CD4-positive, alpha-beta memory T cell (primary cell): ENCODE measurements around the gene ARID1B. TPM values are rescaled to one million over a fixed set of nuclear protein-coding genes. Genes with fewer than 3 reads are reported as not detected.

Experiments used
- CTCF ChIA-PET: fragments of 350-600 bp; sonication (Branson Sonifier 250); formaldehyde crosslinking; loops from one replicate; lab custom pipeline; 2021; ENCODE audit warnings: inconsistent platforms; ENCODE audit not compliant: partially characterized antibody; lab: Charles Lee
- POLR2A ChIA-PET: fragments of 350-600 bp; sonication (Branson Sonifier 250); formaldehyde crosslinking; loops from one replicate; lab custom pipeline; 2021; ENCODE audit not compliant: partially characterized antibody; lab: Charles Lee
- DNase-seq, 5 donors: peaks; one replicate each; pipeline versions ENCODE4 v3.0.0 to v3.0.0-alpha.2; 2020 to 2022; ENCODE audit warnings: mixed read lengths in 1 of 5
- H3K27ac ChIP-seq: one replicate; pipeline ENCODE4 v1.7.0; 2013; ENCODE audit warnings: low read depth, low read length
- H3K27me3 ChIP-seq: 2 replicates; pipeline ENCODE4 v1.7.0; 2013; ENCODE audit warnings: mild to moderate bottlenecking, low read length, moderate library complexity; ENCODE audit not compliant: insufficient read depth
- H3K36me3 ChIP-seq: 2 replicates; pipeline ENCODE4 v1.7.0; 2013; ENCODE audit warnings: mild to moderate bottlenecking, low read length, moderate library complexity; ENCODE audit not compliant: insufficient read depth
- H3K4me1 ChIP-seq: 2 replicates; pipeline ENCODE4 v1.7.0; 2013; ENCODE audit warnings: mild to moderate bottlenecking, low read length, moderate library complexity; ENCODE audit not compliant: insufficient read depth
- H3K4me3 ChIP-seq, 2 donors: one replicate each; pipeline ENCODE4 v1.7.0; 2013; ENCODE audit warnings: low read length in 2 of 2, mild to moderate bottlenecking in 1 of 2
- H3K9me3 ChIP-seq, 2 donors: one replicate each; pipeline ENCODE4 v1.7.0; 2013; ENCODE audit warnings: low read length in 2 of 2, control low read depth in 1 of 2; ENCODE audit not compliant: control insufficient read depth in 1 of 2
- H3K27ac Mint-ChIP-seq, 7 donors: one replicate each; pipeline ENCODE4 v1.8.0; 2020 to 2021; ENCODE audit warnings: mixed read lengths in 7 of 7, mild to moderate bottlenecking in 6 of 7, inconsistent platforms in 3 of 7, moderate library complexity in 3 of 7
- H3K27me3 Mint-ChIP-seq, 2 donors: one replicate each; pipeline ENCODE4 v1.8.0; 2020 to 2021; ENCODE audit warnings: mixed read lengths in 2 of 2
- H3K36me3 Mint-ChIP-seq, 2 donors: one replicate each; pipeline ENCODE4 v1.8.0; 2020 to 2021; ENCODE audit warnings: mixed read lengths in 2 of 2, inconsistent platforms in 1 of 2, mild to moderate bottlenecking in 1 of 2
- H3K4me1 Mint-ChIP-seq, 4 donors: one replicate each; pipeline ENCODE4 v1.8.0; 2020 to 2021; ENCODE audit warnings: mixed read lengths in 4 of 4, mild to moderate bottlenecking in 1 of 4
- H3K4me3 Mint-ChIP-seq, 8 donors: one replicate each; pipeline ENCODE4 v1.8.0; 2020 to 2021; ENCODE audit warnings: mixed read lengths in 8 of 8, mild to moderate bottlenecking in 7 of 8, moderate library complexity in 6 of 8, inconsistent platforms in 3 of 8
- H3K9me3 Mint-ChIP-seq, 8 donors: one replicate each; pipeline ENCODE4 v1.8.0; 2020 to 2021; ENCODE audit warnings: mixed read lengths in 8 of 8, mild to moderate bottlenecking in 5 of 8, inconsistent platforms in 3 of 8, moderate library complexity in 1 of 8
- intact Hi-C: fragments of 100-400 bp; cut with micrococcal nuclease; formaldehyde crosslinking; loops from one replicate; pipeline ENCODE4 v1.15.1; 2023
- polyA plus RNA-seq, 2 donors: library from polyadenylated mRNA; unstranded; fragments of 300-500 nt; fragmentation: Illumina TruSeq; gene quantifications; one replicate each; pipeline ENCODE4 v1.2.3, GENCODE V29; 2021
- total RNA-seq, 2 experiments: library from RNA; stranded (reverse); gene quantifications; one replicate each; pipeline ENCODE4 v1.2.3, GENCODE V29; 2021

Gene ARID1B
- total and polyA plus RNA-seq, 4 experiments from 2014 or later = 5.4 to 131 (median 72.4) TPM

GRCh38 chr6:157207521-157208076 is 430.4 kb downstream of the ARID1B start:
- no peak overlapping the region for H3K4me3 Mint-ChIP-seq
- CTCF ChIA-PET = no interaction called here
- peaks cover 0 to 5% (median 1%) of the 10 kb centered on the region in 4 donors for H3K4me1 Mint-ChIP-seq
- Histone ChIP-seq H3K27me3 (no peaks in the 10 kb centered on the region), H3K9me3 (no peaks in the 10 kb centered on the region), H3K4me1 (no peaks in the 10 kb centered on the region), H3K27ac (no peak overlapping the region), H3K4me3 (no peak overlapping the region), H3K36me3 (peaks cover 37% of the 10 kb centered on the region)
- DNase-seq = no peak
- no peaks in the 10 kb centered on the region for H3K9me3 Mint-ChIP-seq
- POLR2A ChIA-PET = no interaction called here
- intact Hi-C loops = no loop called here
- no peaks in the 10 kb centered on the region for H3K27me3 Mint-ChIP-seq
- H3K36me3 Mint-ChIP-seq = peaks cover 38 to 50% of the 10 kb centered on the region in 2 donors
- no peak overlapping the region for H3K27ac Mint-ChIP-seq

GRCh38 chr6:157209865-157210530 is 432.8 kb downstream of the ARID1B start:
- no peaks in the 10 kb centered on the region for H3K27me3 ChIP-seq
- no peak overlapping the region for H3K4me3 ChIP-seq
- ChIA-PET CTCF (interaction anchor here (0.6 kb wide), 1 partner anchor 35 kb away, joined by 3 read pairs; no protein-coding TSS in a partner anchor), POLR2A (no interaction called here)
- H3K36me3 Mint-ChIP-seq = peaks cover 27 to 33% of the 10 kb centered on the region in 2 donors
- H3K36me3 ChIP-seq = peaks cover 25% of the 10 kb centered on the region
- H3K4me3 Mint-ChIP-seq = no peak overlapping the region
- no peaks in the 10 kb centered on the region for H3K4me1 ChIP-seq
- intact Hi-C loops = no loop called here
- H3K9me3 Mint-ChIP-seq = no peaks in the 10 kb centered on the region
- peaks cover 0 to 2% (median 0%) of the 10 kb centered on the region in 4 donors for H3K4me1 Mint-ChIP-seq
- H3K27ac ChIP-seq = no peak overlapping the region
- no peaks in the 10 kb centered on the region for H3K9me3 ChIP-seq
- H3K27me3 Mint-ChIP-seq = no peaks in the 10 kb centered on the region
- no peak for DNase-seq
- peak overlapping the region in 2 of 7 donors; percentile 5 to 71 for H3K27ac Mint-ChIP-seq

- intact Hi-C loops = no loop called here
- Mint-ChIP-seq H3K27me3 (no peaks in the 10 kb centered on the region), H3K4me3 (no peak overlapping the region), H3K27ac (peak overlapping the region in 4 of 7 donors; percentile 0 to 44 (median 22)), H3K4me1 (peaks cover 0 to 2% (median 0%) of the 10 kb centered on the region in 4 donors), H3K36me3 (peaks cover 18 to 25% of the 10 kb centered on the region in 2 donors), H3K9me3 (no peaks in the 10 kb centered on the region)
- Histone ChIP-seq H3K9me3 (no peaks in the 10 kb centered on the region), H3K36me3 (peaks cover 20% of the 10 kb centered on the region), H3K27me3 (no peaks in the 10 kb centered on the region), H3K27ac (no peak overlapping the region), H3K4me1 (no peaks in the 10 kb centered on the region), H3K4me3 (no peak overlapping the region)
- DNase-seq = no peak
- ChIA-PET CTCF (interaction anchor here (1.5 kb wide), 1 partner anchor 13 kb away, joined by 4 read pairs; no protein-coding TSS in a partner anchor), POLR2A (no interaction called here)
These were observed 433.8 kb downstream of the ARID1B start for GRCh38 chr6:157210954-157211353.

GRCh38 chr6:157211603-157212455 is 434.7 kb downstream of the ARID1B start:
- intact Hi-C loops = no loop called here
- Mint-ChIP-seq H3K27me3 (no peaks in the 10 kb centered on the region), H3K9me3 (peaks cover 0 to 3% (median 0%) of the 10 kb centered on the region in 8 donors), H3K4me1 (peaks cover 0 to 4% (median 0%) of the 10 kb centered on the region in 4 donors), H3K27ac (peak overlapping the region in 3 of 7 donors; percentile 37 to 84 (median 70)), H3K4me3 (no peak overlapping the region), H3K36me3 (peaks cover 9 to 16% of the 10 kb centered on the region in 2 donors)
- peaks cover 11% of the 10 kb centered on the region for H3K36me3 ChIP-seq
- ChIA-PET CTCF (interaction anchor here (0.7 to 1.5 kb wide), 4 partner anchors 14 to 22 kb away, joined by 3 to 4 read pairs (median 4); no protein-coding TSS in a partner anchor), POLR2A (no interaction called here)
- no peaks in the 10 kb centered on the region for H3K9me3 ChIP-seq
- H3K27me3 ChIP-seq = no peaks in the 10 kb centered on the region
- no peak for DNase-seq
- no peak overlapping the region for H3K4me3 ChIP-seq
- no peak overlapping the region for H3K27ac ChIP-seq
- no peaks in the 10 kb centered on the region for H3K4me1 ChIP-seq

- DNase-seq = no peak
- Mint-ChIP-seq H3K4me1 (peaks cover 0 to 4% (median 0%) of the 10 kb centered on the region in 4 donors), H3K27ac (no peak overlapping the region), H3K27me3 (no peaks in the 10 kb centered on the region), H3K36me3 (peaks cover 0 to 2% of the 10 kb centered on the region in 2 donors), H3K9me3 (peaks cover 0 to 3% (median 0%) of the 10 kb centered on the region in 8 donors), H3K4me3 (no peak overlapping the region)
- Histone ChIP-seq H3K27ac (no peak overlapping the region), H3K27me3 (no peaks in the 10 kb centered on the region), H3K9me3 (no peaks in the 10 kb centered on the region), H3K4me3 (no peak overlapping the region), H3K36me3 (peaks cover 6% of the 10 kb centered on the region), H3K4me1 (no peaks in the 10 kb centered on the region)
- CTCF ChIA-PET = interaction anchor here (1.1 to 1.5 kb wide), 2 partner anchors 13 to 69 kb away, joined by 3 read pairs; no protein-coding TSS in a partner anchor
- intact Hi-C loops = no loop called here
- POLR2A ChIA-PET = interaction anchor here (1.1 kb wide), 1 partner anchor 10 kb away, joined by 5 read pairs; no protein-coding TSS in a partner anchor
These were observed 436.2 kb downstream of the ARID1B start for GRCh38 chr6:157213426-157213825.

GRCh38 chr6:157213907-157214565 is 436.9 kb downstream of the ARID1B start:
- ChIA-PET CTCF (no interaction called here), POLR2A (interaction anchor here (1.1 kb wide), 1 partner anchor 9 kb away, joined by 5 read pairs; no protein-coding TSS in a partner anchor)
- Histone ChIP-seq H3K4me3 (no peak overlapping the region), H3K9me3 (no peaks in the 10 kb centered on the region), H3K27ac (no peak overlapping the region), H3K27me3 (no peaks in the 10 kb centered on the region), H3K4me1 (no peaks in the 10 kb centered on the region), H3K36me3 (peaks cover 6% of the 10 kb centered on the region)
- Mint-ChIP-seq H3K27ac (peak overlapping the region in 1 of 7 donors; percentile 69), H3K36me3 (peaks cover 0 to 1% of the 10 kb centered on the region in 2 donors), H3K9me3 (peaks cover 0 to 3% (median 0%) of the 10 kb centered on the region in 8 donors), H3K27me3 (no peaks in the 10 kb centered on the region), H3K4me3 (no peak overlapping the region), H3K4me1 (peaks cover 0 to 4% (median 0%) of the 10 kb centered on the region in 4 donors)
- intact Hi-C loops = no loop called here
- no peak for DNase-seq
